ENCODE measurements around the gene RNASE8.
A peak's percentile ranks its signal among the peaks of the same experiment; 100 is the strongest.

RNASE8 gene

GRCh38 chr14:21018781-21019180 lies 38.8 kb upstream of the RNASE8 start:
- Histone ChIP-seq H3K27me3 (0 out of 22 replicates have a peak, but pooled peaks cover 0 to 1% (median 0%) of the 10 kb centered on the region in 11 experiments), H4K20me1 (no peaks in the 10 kb centered on the region), H3K4me2 (peak overlapping the region in 2 of 11 experiments; percentile 3 to 61; a peak in 3 of 22 replicates), H3K9ac (no peak overlapping the region), H3K36me3 (peaks cover 0 to 18% (median 4%) of the 10 kb centered on the region in 11 experiments; a peak in 8 of 22 replicates), H3K9me3 (replicated peaks in 1 of 11) (no peaks in the 10 kb centered on the region), H3K27ac (no peak overlapping the region), H3K4me3 (no peak overlapping the region), H3K4me1 (peaks cover 6 to 66% (median 30%) of the 10 kb centered on the region in 10 experiments)
- no peak for TF ChIP-seq Cebpa-rat (IDR thresholded peaks at IDR 0.05)

GRCh38 chr14:21019366-21019765 lies 38.3 kb upstream of the RNASE8 start:
- Histone ChIP-seq H3K27ac (no peak overlapping the region), H3K4me3 (no peak overlapping the region), H3K9ac (no peak overlapping the region), H3K27me3 (peaks cover 0 to 7% (median 4%) of the 10 kb centered on the region in 11 experiments; a peak in 9 of 22 replicates), H3K4me1 (peaks cover 12 to 72% (median 35%) of the 10 kb centered on the region in 10 experiments), H4K20me1 (no peaks in the 10 kb centered on the region), H3K4me2 (peak overlapping the region in 1 of 11 experiments; percentile 6; a peak in 1 of 22 replicates), H3K36me3 (peaks cover 0 to 18% (median 4%) of the 10 kb centered on the region in 11 experiments; a peak in 8 of 22 replicates), H3K9me3 (replicated peaks in 1 of 11) (no peaks in the 10 kb centered on the region)
- TF ChIP-seq Cebpa-rat (IDR thresholded peaks at IDR 0.05), result no peak

- no peak for TF ChIP-seq Cebpa-rat (IDR thresholded peaks at IDR 0.05)
- no peak overlapping the region for H3K4me3 ChIP-seq
These were observed 36.6 kb upstream of the RNASE8 start for GRCh38 chr14:21020977-21021545.

GRCh38 chr14:21022686-21023085 lies 34.9 kb upstream of the RNASE8 start:
- peaks cover 0 to 19% (median 8%) of the 10 kb centered on the region in 11 experiments; a peak in 10 of 22 replicates for H3K27me3 ChIP-seq
- no peak for TF ChIP-seq Cebpa-rat (IDR thresholded peaks at IDR 0.05)

More at GRCh38 chr14:21020977-21021545, 36.6 kb upstream of the RNASE8 start:
- Histone ChIP-seq H4K20me1 (no peaks in the 10 kb centered on the region), H3K9ac (no peak overlapping the region), H3K4me1 (peaks cover 19 to 67% (median 43%) of the 10 kb centered on the region in 10 experiments), H3K4me2 (no peak overlapping the region), H3K9me3 (replicated peaks in 1 of 11) (no peaks in the 10 kb centered on the region), H3K27ac (no peak overlapping the region), H3K27me3 (peaks cover 0 to 19% (median 8%) of the 10 kb centered on the region in 11 experiments; a peak in 10 of 22 replicates), H3K36me3 (peaks cover 0 to 18% (median 4%) of the 10 kb centered on the region in 11 experiments; a peak in 8 of 22 replicates)

GRCh38 chr14:21023174-21023573 lies 34.4 kb upstream of the RNASE8 start:
- Histone ChIP-seq H3K9me3 (replicated peaks in 1 of 11) (no peaks in the 10 kb centered on the region), H3K4me1 (peaks cover 19 to 47% (median 34%) of the 10 kb centered on the region in 10 experiments), H3K27ac (no peak overlapping the region), H3K9ac (no peak overlapping the region), H4K20me1 (no peaks in the 10 kb centered on the region), H3K4me2 (peak overlapping the region; percentile 76 to 100 (median 98); a peak in 21 of 22 replicates), H3K27me3 (peaks cover 0 to 19% (median 8%) of the 10 kb centered on the region in 11 experiments; a peak in 10 of 22 replicates), H3K4me3 (no peak overlapping the region), H3K36me3 (peaks cover 0 to 11% (median 0%) of the 10 kb centered on the region in 11 experiments; a peak in 7 of 22 replicates)
- TF ChIP-seq Cebpa-rat (IDR thresholded peaks at IDR 0.05), result no peak

More at GRCh38 chr14:21022686-21023085, 34.9 kb upstream of the RNASE8 start:
- Histone ChIP-seq H3K9ac (no peak overlapping the region), H3K4me3 (no peak overlapping the region), H3K4me2 (peak overlapping the region in 9 of 11 experiments; percentile 6 to 100 (median 98); a peak in 12 of 22 replicates), H3K4me1 (peaks cover 19 to 51% (median 36%) of the 10 kb centered on the region in 10 experiments), H4K20me1 (no peaks in the 10 kb centered on the region), H3K9me3 (replicated peaks in 1 of 11) (no peaks in the 10 kb centered on the region), H3K27ac (no peak overlapping the region), H3K36me3 (peaks cover 0 to 15% (median 0%) of the 10 kb centered on the region in 11 experiments; a peak in 8 of 22 replicates)

GRCh38 chr14:21023817-21024584 lies 33.6 kb upstream of the RNASE8 start:
- H3K4me3 ChIP-seq, result peak overlapping the region; percentile 51 to 76 (median 68)
- H3K9ac ChIP-seq, result peak overlapping the region; percentile 52 to 82 (median 75); a peak in 21 of 22 replicates
- peak overlapping the region in 9 of 11 experiments; percentile 8 to 71 (median 54); a peak in 15 of 22 replicates for H3K27ac ChIP-seq
- peaks cover 0 to 19% (median 8%) of the 10 kb centered on the region in 11 experiments; a peak in 10 of 22 replicates for H3K27me3 ChIP-seq
- peak overlapping the region; percentile 76 to 100 (median 98) for H3K4me2 ChIP-seq
- peaks cover 19 to 41% (median 32%) of the 10 kb centered on the region in 10 experiments for H3K4me1 ChIP-seq
- TF ChIP-seq Cebpa-rat (IDR thresholded peaks at IDR 0.05), result no peak
- H3K36me3 ChIP-seq, result peaks cover 0 to 10% (median 0%) of the 10 kb centered on the region in 11 experiments; a peak in 5 of 22 replicates
- no peaks in the 10 kb centered on the region for H4K20me1 ChIP-seq
- no peaks in the 10 kb centered on the region for H3K9me3 ChIP-seq (replicated peaks in 1 of 11)

GRCh38 chr14:21024585-21025370 lies 32.8 kb upstream of the RNASE8 start, which contains the start of gene NDRG2:
Gene NDRG2 (minus strand): TSS chr14:21025061. CDS start chr14:21023315, 1,746 bp downstream.
- Histone ChIP-seq H3K27ac (peak within 1 kb of the TSS in 9 of 11 experiments; percentile 8 to 71 (median 54); a peak in 16 of 22 replicates), H3K27me3 (peaks cover 0 to 19% (median 8%) of the 10 kb centered on the region in 11 experiments; a peak in 10 of 22 replicates), H3K4me1 (peaks cover 19 to 40% (median 30%) of the 10 kb centered on the region in 10 experiments), H3K4me2 (peak within 1 kb of the TSS; percentile 76 to 100 (median 98)), H4K20me1 (no peaks in the 10 kb centered on the region), H3K9me3 (replicated peaks in 1 of 11) (no peaks in the 10 kb centered on the region), H3K9ac (peak within 1 kb of the TSS; percentile 63 to 82 (median 75)), H3K36me3 (peaks cover 0 to 10% (median 0%) of the 10 kb centered on the region in 11 experiments; a peak in 4 of 22 replicates), H3K4me3 (peak within 1 kb of the TSS; percentile 51 to 76 (median 68))
- TF ChIP-seq Cebpa-rat (IDR thresholded peaks at IDR 0.05), result no peak
